HG03558 (cell line): ENCODE data around the gene SF3A1.

Experiments
- ATAC-seq: cut with Tn5 transposase; IDR thresholded peaks from one replicate; pipeline ENCODE4 v1.9.1; 2021; ENCODE audit warnings: moderate number of reproducible peaks; ENCODE audit not compliant: unreplicated experiment; ENCODE audit errors: extremely low read depth

SF3A1 gene

DNA sequence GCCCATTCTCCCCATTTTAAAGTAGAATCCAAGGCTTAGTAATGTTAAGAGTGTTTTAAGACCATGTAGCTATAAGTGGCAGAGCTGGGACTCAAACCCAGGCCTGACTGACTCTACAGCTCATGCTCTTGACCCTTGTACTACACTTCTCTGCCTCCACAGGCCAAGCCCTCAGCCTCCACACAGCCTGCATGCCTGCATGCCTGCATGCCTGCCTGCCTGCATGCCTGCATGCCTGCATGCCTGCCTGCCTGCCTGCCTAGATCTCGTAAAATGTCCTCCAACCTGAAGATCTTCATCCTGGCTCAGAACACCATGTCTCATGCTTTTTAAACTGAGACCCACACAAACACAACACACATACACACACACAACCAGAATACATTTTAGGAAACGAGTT, 48.6 kb downstream of the SF3A1 start:
- ATAC-seq, result no peak

DNA sequence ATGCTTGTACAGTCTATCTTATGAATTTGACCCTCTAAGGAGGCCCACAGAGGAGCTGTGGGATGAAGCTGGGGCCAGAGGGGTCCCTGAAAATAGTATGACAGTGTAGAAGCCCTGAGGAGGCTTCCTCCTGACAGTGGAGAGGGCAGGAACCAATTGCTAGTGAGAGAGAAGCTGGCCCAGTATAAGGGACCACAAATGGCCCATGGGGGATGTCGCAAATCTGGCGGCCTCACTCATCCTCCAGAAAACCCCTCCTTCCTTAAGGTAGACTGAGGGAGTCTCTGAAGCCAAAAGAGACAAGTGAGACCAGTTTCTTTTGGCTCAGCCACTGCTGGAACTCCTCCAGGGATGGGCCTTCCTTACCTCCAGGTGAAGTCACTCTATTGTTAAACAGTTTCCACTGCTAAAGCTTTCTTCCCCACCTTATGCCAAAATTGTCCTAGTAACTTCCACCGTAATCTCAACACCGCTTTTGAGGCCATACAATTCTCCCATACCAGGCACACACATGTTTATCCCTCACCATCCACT, 49.6 kb downstream of the SF3A1 start:
- ATAC-seq, result no peak

DNA sequence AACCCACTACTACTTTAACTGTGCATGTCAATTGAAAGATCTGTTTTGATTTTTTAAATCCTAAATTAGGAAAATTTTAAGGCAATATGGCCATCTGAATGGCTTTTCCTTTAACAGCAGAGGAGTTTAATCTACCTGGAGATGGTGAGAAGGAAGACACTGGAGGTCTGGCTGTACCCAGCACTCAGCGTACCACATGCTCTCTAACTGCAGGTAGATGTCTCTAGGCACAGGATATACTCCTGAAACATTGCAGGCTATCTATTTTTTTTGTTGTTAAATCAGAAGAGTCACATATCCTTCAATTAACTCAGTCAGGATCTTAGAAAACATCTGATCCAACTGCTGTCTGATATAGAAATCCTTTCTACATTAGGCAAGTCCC, 50.1 kb downstream of the SF3A1 start:
- no peak for ATAC-seq

DNA sequence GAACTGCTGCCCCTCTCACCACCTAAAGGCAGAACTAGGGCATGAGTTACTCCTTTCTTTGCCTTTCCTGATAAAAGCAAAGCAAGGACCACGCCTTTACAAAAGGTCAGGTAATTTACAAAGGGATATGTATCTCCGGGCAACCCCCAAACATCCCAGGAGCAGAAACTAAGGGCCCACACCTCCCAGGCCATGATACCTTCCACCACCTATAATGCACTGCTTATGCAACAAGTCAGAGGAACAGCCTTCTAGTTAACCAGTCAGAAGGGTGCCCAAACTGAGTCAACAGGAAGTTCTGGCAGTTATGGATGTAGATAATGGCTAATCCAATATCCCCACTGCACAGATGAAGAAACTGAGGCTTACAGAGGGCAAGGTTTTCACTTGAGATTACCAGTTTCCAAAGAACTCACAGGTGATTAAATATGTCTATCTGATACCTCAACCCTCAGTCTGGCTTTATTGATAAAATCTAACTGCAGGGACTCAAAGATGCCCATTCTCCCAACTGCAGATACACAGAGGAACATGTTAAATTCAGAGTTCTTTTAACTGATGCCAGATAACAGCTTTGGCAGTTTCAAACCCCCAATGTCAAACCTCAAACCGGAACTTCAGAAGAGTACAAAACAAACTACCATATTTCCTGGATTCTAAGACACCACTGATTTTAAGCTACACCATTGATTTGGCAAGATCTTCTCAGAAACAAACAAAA, 50.6 kb downstream of the SF3A1 start:
- ATAC-seq, result no peak

DNA sequence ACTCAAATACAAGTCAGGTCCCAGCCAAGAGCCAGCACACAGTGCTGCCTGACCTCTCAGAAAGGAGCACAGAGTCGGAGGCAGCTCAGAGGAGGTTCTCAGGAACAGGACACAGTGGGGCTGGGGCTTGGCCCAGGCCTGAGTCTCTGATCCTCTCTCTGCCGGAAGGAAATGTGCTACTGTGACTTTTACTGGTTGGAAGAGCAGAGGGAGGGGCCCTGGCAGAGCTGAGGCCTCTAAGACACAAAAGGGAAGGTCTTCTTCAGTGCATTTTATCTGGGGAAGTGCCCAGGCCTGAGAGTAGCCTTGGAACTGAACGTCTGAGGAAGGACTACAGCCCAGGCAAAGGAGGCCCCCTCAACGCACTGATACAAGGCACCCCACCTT, 51.2 kb downstream of the SF3A1 start:
- no peak for ATAC-seq

DNA sequence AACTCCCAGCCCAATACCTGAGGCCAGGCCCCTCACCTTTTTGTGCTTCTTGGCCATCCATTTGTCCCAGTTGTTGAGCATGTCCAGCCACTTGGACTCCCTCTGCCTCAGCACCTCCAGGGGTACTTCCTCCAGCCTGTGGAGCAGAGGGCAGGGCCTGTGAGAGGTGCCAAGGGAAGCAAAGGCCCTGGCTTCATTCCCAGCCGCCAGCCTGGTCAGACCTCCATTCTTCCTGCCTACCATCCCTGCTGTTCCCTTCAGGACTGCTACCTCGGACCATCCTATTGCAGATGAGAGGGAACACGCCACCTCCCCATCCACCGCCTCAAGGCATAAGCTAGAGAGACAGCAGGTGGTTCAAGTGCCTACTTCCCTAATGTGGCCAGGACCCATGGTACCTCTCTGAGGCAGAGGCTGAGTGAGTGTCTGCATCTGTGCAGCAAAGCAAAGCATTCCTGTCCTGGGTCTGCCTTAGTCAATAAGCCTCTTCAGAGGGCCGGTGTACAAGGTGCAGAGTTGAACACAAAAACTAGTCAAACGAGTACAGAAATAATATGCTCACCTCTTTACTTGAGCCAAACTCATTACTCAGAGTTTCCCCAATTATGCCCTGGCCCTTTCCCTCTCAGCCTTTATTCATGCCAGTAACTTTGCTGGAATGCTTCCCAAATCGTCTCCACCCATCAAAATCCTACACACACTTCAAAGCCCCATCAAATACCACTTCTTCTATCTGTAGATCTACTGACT, 52.0 kb downstream of the SF3A1 start:
- ATAC-seq, result no peak

DNA sequence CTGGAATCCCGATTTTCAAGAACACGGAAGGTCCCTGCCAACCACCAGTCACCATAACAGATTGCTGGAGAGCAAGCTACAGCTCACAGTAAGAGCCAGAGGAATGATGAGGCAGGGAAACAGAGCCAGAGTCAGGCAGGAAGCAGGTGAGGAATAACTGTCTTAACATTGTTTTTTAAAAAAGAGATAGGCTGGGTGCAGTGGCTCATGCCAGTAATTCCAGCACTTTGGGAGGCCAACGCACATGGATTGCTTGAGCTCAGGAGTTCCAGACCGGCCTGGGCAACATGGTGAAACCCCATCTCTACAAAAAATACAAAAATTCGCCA, 53.9 kb downstream of the SF3A1 start:
- ATAC-seq, result no peak

DNA sequence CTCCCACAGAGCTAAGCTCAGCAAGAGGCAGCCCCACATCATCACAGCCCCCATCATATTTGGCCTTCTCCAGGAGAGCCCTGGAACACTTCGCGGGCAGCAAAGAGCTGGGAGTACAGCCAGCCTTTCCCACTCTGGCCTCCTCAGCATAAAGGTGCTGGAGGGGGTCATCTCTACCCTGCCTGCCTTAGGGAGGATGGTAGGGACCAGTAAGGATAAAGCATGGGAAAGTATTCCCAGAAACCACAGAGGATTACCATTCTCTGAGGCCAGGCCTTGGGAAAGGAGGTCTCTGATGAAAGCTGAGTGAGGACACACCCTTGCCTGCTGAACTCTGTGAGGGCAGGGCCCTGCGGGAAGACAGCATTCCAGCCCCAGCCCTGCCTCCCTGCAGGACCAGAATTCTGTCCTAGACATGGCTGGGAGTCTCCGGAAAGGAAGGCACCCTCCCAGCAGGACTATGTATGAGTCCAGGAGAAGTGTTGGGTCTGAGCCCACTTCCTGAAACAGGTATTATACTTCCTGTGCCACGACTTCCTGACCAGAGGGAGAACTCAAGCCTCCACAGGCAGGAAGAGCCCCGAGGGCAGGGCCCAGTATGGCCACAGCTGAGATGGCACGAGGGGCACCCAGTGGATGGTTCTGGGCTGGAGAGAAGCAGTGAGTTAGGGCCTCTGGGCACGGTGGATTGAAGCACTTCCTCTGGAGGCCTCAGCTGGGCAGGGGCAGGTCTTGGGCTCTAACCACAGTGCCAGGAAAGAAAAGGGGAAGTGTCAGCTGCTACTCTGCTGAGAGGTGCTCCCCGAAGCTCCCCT, 54.5 kb downstream of the SF3A1 start:
- no peak for ATAC-seq

DNA sequence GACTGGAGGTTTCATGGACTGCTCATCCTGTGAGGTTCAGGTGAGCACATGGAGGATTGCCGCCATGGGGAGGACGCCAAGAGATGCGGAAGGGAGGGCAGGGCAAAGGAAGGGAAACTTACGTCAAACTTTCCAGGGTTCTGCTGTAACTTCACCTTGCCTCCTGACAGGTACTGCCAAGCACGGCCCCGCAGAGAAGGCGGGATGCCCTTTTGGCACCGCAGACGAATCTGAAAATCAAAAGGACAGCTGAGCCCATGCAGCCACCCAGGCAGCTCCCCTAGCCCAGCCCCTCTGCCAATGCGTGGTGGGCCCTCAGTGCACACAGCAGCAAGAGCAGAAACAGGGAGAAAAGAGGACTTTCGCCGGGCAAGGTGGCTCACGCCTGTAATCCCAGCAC, 57.4 kb downstream of the SF3A1 start:
- ATAC-seq, result no peak

DNA sequence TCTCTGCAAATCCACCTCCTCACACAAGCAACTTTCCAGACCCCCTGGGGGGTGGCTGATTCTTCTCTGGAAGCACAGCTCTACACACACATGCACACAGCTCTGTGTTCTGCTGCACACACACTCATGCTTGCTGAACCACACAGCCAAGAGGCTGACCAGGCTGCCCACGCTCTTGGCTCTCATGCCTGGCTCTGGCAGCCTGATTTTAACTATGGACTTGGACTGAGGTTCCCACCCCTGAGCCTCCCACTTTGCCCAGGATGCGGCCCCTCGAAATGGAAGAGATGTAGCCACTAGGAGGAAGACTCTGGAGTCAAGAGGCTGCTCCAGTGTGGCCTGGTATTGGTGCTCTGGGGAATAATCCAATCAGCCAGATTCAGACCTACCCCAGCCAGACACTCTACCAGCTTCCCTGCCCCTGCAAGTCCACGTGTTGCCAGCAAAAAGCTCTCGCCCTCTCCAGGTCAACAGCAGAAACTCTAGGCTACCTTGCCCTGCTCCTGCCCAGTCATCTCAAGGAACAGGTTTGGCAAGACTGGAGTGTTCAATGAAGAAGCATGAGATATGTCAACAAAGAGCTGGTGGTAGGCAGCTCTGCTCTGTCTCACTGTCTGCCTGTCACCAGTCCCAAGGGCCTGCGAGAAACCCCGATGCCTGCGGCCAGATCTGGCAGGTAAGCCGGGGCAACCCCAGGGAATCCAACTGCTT, 58.5 kb downstream of the SF3A1 start:
- ATAC-seq, result no peak

DNA sequence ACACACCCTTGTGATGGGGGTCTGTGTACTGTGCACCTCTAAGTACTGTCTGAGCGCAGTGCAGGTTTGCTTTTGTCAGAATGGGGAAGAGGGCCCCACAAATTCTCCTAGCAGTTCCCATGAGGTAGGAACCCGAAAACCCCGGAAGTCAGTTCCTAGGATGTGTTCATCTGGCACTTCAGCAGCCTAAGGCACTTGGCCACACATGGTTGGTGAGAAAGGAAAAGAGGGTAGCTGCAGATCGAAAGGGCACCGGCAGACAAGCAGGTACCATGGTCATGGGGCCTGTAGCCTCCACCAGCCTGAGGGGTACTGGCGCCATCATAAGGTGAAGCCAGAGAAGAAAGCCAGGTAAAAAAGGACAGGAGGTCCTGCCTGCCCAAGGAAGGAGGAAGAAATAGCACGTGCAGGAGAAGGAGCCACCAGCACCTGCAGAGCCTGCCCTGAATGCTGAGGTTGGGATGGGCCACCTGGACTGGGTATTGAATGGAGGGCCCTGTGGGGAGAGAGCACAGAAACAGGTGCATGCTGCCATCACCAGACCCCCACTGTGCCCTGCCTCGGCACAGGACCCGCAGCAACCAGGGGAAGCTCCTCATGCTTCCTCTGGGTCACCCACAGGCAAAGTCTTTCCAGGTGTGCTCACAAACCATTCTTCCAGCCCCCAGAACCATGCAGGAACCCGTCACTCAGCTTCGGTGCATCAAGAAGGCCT, 59.3 kb downstream of the SF3A1 start:
- ATAC-seq, result no peak

DNA sequence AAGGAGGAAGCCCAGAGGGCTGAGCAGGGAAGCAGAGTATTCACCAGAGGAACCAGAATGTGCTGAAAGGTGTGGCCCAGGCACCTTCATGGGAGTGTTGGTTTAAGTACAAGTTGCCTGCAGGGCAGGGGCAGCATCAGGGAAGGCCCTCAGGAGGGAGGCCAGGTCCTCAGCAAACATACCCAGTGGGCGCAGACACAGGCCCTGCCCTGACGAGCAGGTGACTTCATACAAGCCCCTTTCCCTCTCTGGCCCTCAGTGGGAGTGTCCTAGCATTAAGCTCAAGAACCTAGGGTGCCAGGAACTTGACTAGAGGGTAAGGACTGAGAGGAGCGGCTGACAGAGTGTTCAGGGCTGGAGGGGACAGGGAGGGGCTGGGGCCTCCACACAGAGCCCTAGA, 59.9 kb downstream of the SF3A1 start:
- no peak for ATAC-seq

DNA sequence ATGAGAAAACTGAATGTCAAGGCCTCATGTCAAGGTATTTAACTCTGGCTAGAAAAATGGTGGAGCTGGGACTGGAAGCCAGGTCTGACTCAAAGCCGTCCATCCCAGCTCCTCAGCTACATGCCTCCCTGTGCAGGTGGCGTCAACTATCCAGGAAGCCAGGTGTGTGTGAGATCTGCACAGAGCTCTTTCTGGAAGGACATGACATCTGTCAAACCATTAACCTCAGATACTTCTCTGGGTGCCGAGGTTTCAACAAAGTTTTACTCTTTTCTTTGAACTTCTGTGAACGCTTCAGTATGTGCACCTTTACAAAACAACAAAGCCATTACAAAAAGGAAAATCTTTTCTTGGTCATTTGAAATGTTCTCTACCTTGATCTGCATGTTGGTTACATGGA, 60.4 kb downstream of the SF3A1 start:
- ATAC-seq, result no peak

DNA sequence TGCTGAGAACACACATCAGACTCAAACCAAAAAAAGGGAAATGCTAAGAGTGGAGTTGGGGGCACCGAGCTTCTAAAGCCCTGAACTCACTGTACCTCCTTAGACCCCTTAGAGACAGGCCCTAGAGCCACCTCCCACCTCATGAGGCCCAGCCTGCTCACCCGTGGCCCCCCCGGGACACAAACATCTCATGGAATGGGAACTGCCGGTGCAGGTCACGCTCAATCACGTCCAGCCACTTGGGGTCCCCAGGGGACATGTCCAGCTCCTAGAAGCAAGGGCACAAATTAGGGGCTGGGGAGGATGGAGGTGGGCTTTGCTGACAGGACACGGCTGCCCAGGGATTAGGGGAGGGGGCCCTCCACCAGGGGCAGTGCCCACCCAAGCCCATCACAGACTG, 61.1 kb downstream of the SF3A1 start:
- ATAC-seq, result no peak

DNA sequence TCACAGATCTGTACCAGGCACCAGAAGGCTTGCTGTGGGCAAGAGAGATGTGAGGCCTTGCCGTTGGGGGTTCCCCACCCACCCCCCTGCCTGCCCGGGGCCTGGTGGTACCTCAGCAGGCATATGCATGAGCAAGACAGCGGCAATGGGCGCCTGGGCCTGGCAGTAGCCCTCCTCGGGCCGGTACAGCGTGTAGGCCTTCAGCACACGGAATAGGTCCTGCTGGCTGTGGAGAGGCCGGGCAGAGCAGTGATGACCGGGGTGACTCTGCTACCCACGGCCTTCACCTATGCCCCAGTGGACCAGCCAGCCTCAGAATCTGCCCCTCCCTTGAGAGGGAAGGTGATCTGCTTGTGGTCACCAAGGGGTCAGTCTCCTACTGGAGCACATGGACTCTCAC, 61.9 kb downstream of the SF3A1 start:
- no peak for ATAC-seq

DNA sequence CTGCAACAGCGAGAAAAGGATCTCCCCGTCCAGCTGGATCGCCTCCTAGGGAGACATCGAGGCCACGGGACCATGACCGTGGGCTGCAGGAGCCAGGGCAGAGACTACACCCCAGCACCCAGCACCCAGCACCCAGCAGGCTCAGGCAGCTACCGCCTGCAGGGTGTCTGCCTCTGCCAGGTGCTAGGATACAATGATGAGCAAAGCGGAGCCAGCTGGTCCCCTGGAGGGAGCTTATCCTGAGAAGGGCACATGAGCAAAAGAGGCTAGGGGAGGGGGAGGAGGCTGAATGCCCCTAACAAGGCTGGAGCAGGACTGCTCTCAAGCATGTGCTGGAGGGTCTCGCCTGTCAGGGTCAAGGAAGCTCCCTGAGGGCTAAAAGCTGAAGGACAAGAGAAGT, 62.6 kb downstream of the SF3A1 start:
- no peak for ATAC-seq

DNA sequence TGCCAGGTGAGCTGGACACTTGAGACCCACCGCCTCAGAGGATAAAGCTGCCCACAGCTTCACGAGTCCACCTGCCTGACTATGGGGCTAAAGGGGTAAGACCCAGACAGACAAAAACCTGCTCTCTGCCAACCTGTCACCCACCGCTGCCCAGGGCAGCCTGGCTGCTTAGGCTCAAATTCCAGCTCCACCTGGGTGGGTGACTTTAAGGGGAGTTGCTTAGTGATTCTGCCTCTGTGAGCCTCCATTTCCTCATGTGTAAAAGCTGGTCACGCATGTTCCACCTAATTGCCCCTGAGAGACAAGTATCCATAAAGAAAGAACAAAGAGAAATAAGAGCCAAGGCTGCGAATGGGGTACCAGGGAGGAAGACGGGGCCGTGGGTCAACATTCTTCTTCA, 63.7 kb downstream of the SF3A1 start:
- no peak for ATAC-seq

DNA sequence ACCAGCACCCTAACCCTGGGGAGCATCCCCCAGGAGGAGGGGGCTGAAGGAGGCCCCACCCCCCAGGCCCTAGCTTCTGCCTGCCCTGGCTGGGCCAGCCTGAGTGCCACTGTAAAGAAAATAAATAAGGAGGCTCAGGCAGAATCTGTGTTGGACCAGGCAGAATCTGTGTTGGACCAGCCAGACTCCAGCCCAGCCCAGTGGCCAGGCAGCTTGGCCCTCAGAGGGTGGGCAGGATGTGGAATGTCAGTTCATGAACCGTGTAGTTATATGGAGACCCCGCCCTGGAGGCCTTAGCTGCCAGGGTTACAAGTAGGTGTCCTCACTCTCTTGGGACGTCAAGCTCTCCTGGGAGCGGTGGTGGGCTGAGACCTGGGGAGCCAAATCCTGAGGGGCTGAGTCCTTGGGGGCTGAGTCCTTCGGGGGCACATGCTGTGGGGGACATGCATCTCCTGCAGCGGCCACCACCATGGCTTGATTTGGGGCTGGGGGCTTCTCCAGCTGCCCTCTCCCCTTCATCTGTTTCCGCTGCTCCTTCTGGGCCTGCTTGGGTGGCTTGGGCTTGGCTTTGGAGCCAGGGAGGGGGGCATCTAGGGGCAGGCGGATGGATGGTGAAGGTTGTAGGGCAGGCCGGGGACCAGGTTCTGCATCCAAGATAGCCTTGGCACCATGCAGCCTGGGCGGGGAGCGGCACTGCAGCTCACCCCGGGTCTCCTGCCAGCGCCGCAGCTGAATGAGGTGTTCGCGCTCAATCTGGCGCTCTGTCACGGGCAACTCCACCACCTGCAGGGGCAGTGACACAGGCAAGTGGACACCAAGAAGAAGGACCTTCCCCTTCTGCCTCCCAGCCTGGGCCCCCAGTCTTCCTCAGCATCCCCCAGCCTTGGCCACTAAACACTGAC, 64.4 kb downstream of the SF3A1 start:
- no peak for ATAC-seq
